Prostate gland (tissue), 2 donors: Measurements from ENCODE around the gene ARL9.

ENCODE experiments used
- POLR2A ChIP-seq: fragments of 450-650 bp; IDR thresholded peaks from one replicate; pipeline ENCODE4 v1.6.1; 2016; ENCODE audit warnings: antibody characterized with exemption, mild to moderate bottlenecking
- POLR2AphosphoS5 ChIP-seq: sonication (generic); formaldehyde crosslinking; IDR thresholded peaks from one replicate; pipeline ENCODE4 v1.6.1; 2017; ENCODE audit warnings: antibody characterized with exemption
- TF ChIP-seq, protein P1 (sequence below), 4 experiments: fragments of 200-600 bp in 2 of 4; fragments of 450-650 bp in 2 of 4; sonication (generic) in 2 of 4; IDR thresholded peaks; 1 replicate in 3 of 4; 2 replicates in 1 of 4; pipeline ENCODE4 v1.5.1; 2016 to 2019; ENCODE audit warnings: antibody characterized with exemption in 4 of 4, mild to moderate bottlenecking in 2 of 4, moderate library complexity in 2 of 4

- TF ChIP-seq, protein P1, sequence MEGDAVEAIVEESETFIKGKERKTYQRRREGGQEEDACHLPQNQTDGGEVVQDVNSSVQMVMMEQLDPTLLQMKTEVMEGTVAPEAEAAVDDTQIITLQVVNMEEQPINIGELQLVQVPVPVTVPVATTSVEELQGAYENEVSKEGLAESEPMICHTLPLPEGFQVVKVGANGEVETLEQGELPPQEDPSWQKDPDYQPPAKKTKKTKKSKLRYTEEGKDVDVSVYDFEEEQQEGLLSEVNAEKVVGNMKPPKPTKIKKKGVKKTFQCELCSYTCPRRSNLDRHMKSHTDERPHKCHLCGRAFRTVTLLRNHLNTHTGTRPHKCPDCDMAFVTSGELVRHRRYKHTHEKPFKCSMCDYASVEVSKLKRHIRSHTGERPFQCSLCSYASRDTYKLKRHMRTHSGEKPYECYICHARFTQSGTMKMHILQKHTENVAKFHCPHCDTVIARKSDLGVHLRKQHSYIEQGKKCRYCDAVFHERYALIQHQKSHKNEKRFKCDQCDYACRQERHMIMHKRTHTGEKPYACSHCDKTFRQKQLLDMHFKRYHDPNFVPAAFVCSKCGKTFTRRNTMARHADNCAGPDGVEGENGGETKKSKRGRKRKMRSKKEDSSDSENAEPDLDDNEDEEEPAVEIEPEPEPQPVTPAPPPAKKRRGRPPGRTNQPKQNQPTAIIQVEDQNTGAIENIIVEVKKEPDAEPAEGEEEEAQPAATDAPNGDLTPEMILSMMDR (IDR thresholded peaks at IDR 0.05) = no peak
- TF ChIP-seq POLR2A (no peak), POLR2AphosphoS5 (no peak)
Observed at GRCh38 chr4:56465599-56466295, 39.8 kb upstream of the ARL9 start.
